WTC11 (cell line): Measurements from ENCODE around the gene FKBP5. TPM values are rescaled to one million over a fixed set of nuclear protein-coding genes. Genes with fewer than 3 reads are reported as not detected.

Source experiments
- ATAC-seq: fragments of 200-7000 bp; cut with Tn5 transposase; 2 replicates; pipeline ENCODE4 v1.10.0; 2021; ENCODE audit warnings: mild to moderate bottlenecking, moderate library complexity
- CTCF ChIA-PET: fragments of 300-600 bp; sonication (Branson Sonifier 250); formaldehyde crosslinking; loops from one replicate; lab custom pipeline; 2021; ENCODE audit warnings: antibody characterized with exemption; lab: Charles Lee
- POLR2A ChIA-PET: fragments of 350-600 bp; sonication (Branson Sonifier 250); formaldehyde crosslinking; loops from one replicate; lab custom pipeline; 2021; ENCODE audit warnings: antibody characterized with exemption; lab: Charles Lee
- DNase-seq: peaks from one replicate; pipeline ENCODE4 v3.0.0; 2021; ENCODE audit warnings: low spot score
- H3K27ac Mint-ChIP-seq: 2 replicates; pipeline ENCODE4 v1.8.0; 2021; ENCODE audit warnings: mixed read lengths
- H3K27me3 Mint-ChIP-seq: 2 replicates; pipeline ENCODE4 v1.8.0; 2021; ENCODE audit warnings: low read depth, mild to moderate bottlenecking, moderate library complexity, mixed read lengths
- H3K36me3 Mint-ChIP-seq: 2 replicates; pipeline ENCODE4 v1.8.0; 2021; ENCODE audit warnings: mixed read lengths
- H3K4me1 Mint-ChIP-seq: 2 replicates; pipeline ENCODE4 v1.8.0; 2022; ENCODE audit warnings: mixed read lengths
- H3K4me3 Mint-ChIP-seq: 2 replicates; pipeline ENCODE4 v1.8.0; 2021; ENCODE audit warnings: mild to moderate bottlenecking, moderate library complexity, mixed read lengths
- H3K9me3 Mint-ChIP-seq: 2 replicates; pipeline ENCODE4 v1.8.0; 2021; ENCODE audit warnings: mixed read lengths
- ARID4B ChIP-seq: sonication (generic); formaldehyde crosslinking; IDR thresholded peaks from 2 replicates; pipeline ENCODE4 v1.8.0; 2023; ENCODE audit warnings: missing genetic modification reagents, mild to moderate bottlenecking, borderline replicate concordance
- ATF6 ChIP-seq: sonication (generic); formaldehyde crosslinking; IDR thresholded peaks from 2 replicates; pipeline ENCODE4 v1.8.1; 2023; ENCODE audit warnings: mild to moderate bottlenecking, missing genetic modification reagents
- CBFB ChIP-seq: sonication (generic); formaldehyde crosslinking; IDR thresholded peaks from 2 replicates; pipeline ENCODE4 v1.8.1; 2022; ENCODE audit warnings: mild to moderate bottlenecking, low read depth, missing genetic modification reagents
- CDX4 ChIP-seq: fragments of 250-450 bp; sonication (Bioruptor Pico); IDR thresholded peaks from 2 replicates; pipeline ENCODE4 v1.9.0; 2021; ENCODE audit warnings: moderate library complexity, mild to moderate bottlenecking, inconsistent platforms, borderline replicate concordance
- E2F4 ChIP-seq: sonication (generic); formaldehyde crosslinking; IDR thresholded peaks from 2 replicates; pipeline ENCODE4 v1.8.1; 2022; ENCODE audit warnings: low read depth, mild to moderate bottlenecking, moderate library complexity, missing genetic modification reagents, borderline replicate concordance
- ELF4 ChIP-seq: sonication (generic); formaldehyde crosslinking; IDR thresholded peaks from 2 replicates; pipeline ENCODE4 v1.8.1; 2022; ENCODE audit warnings: low read depth, mild to moderate bottlenecking, moderate library complexity, missing genetic modification reagents
- ETV6 ChIP-seq: sonication (generic); formaldehyde crosslinking; IDR thresholded peaks from 2 replicates; pipeline ENCODE4 v1.8.1; 2022; ENCODE audit warnings: mild to moderate bottlenecking, missing genetic modification reagents
- GABPB1 ChIP-seq: sonication (generic); formaldehyde crosslinking; IDR thresholded peaks from 2 replicates; pipeline ENCODE4 v1.8.1; 2023; ENCODE audit warnings: mild to moderate bottlenecking, missing genetic modification reagents
- HMGXB4 ChIP-seq: sonication (generic); formaldehyde crosslinking; IDR thresholded peaks from 2 replicates; pipeline ENCODE4 v1.8.1; 2023; ENCODE audit warnings: mild to moderate bottlenecking, moderate library complexity, missing genetic modification reagents
- IRF1 ChIP-seq: sonication (generic); formaldehyde crosslinking; IDR thresholded peaks from 2 replicates; pipeline ENCODE4 v1.8.0; 2023; ENCODE audit warnings: missing genetic modification reagents
- NR3C1 ChIP-seq: sonication (generic); formaldehyde crosslinking; conservative IDR thresholded peaks from 2 replicates; pipeline ENCODE4 v1.8.1; 2023; ENCODE audit warnings: low read depth, mild to moderate bottlenecking, missing genetic modification reagents
- SOX15 ChIP-seq: fragments of 250-450 bp; sonication (Bioruptor Pico); IDR thresholded peaks from 2 replicates; pipeline ENCODE4 v1.9.0; 2021; ENCODE audit warnings: mild to moderate bottlenecking
- ZNF138 ChIP-seq: sonication (generic); formaldehyde crosslinking; conservative IDR thresholded peaks from 2 replicates; pipeline ENCODE4 v1.8.1; 2022; ENCODE audit warnings: mild to moderate bottlenecking, moderate library complexity, missing genetic modification reagents
- ZNF263 ChIP-seq: sonication (generic); formaldehyde crosslinking; IDR thresholded peaks from 2 replicates; pipeline ENCODE4 v1.8.1; 2022; ENCODE audit warnings: low read depth, mild to moderate bottlenecking, moderate library complexity, missing genetic modification reagents
- ZNF671 ChIP-seq: fragments of 250-450 bp; sonication (Bioruptor Pico); IDR thresholded peaks from 2 replicates; pipeline ENCODE4 v1.8.0; 2021; ENCODE audit warnings: mild to moderate bottlenecking
- total RNA-seq: library from RNA; stranded (reverse); gene quantifications from 3 replicates; pipeline ENCODE4 v1.2.3, GENCODE V29; 2021

Gene FKBP5
- total RNA-seq, 1 experiment from 2014 or later: 27.2 TPM

GRCh38 chr6:35725721-35726438 is 37.2 kb upstream of the FKBP5 start:
- ChIA-PET POLR2A (no interaction called here), CTCF (interaction anchor here (0.8 to 1.9 kb wide), 3 partner anchors 11 to 203 kb away, joined by 4 to 6 read pairs (median 4); partner anchors contain the start of gene ARMC12)
- no peak overlapping the region for H3K27ac Mint-ChIP-seq
- no peaks in the 10 kb centered on the region for H3K9me3 Mint-ChIP-seq
- no peak overlapping the region for H3K4me3 Mint-ChIP-seq
- TF ChIP-seq ZNF138 (CRISPR knock-in tag) (no peak), ELF4 (no peak), IRF1 (CRISPR knock-in tag) (no peak)
- peaks cover 50% of the 10 kb centered on the region for H3K4me1 Mint-ChIP-seq
- DNase-seq (no peak), ATAC-seq (no peak)
- no peaks in the 10 kb centered on the region for H3K36me3 Mint-ChIP-seq
- peaks cover 35% of the 10 kb centered on the region for H3K27me3 Mint-ChIP-seq

GRCh38 chr6:35725081-35725708 is 36.5 kb upstream of the FKBP5 start:
- H3K4me1 Mint-ChIP-seq: peaks cover 53% of the 10 kb centered on the region

More at GRCh38 chr6:35725081-35725708, 36.5 kb upstream of the FKBP5 start:
- H3K9me3 Mint-ChIP-seq: no peaks in the 10 kb centered on the region
- H3K27ac Mint-ChIP-seq: no peak overlapping the region
- H3K4me3 Mint-ChIP-seq: no peak overlapping the region
- ATAC-seq (no peak), DNase-seq (no peak)
- H3K27me3 Mint-ChIP-seq: peaks cover 35% of the 10 kb centered on the region
- no peaks in the 10 kb centered on the region for H3K36me3 Mint-ChIP-seq
- ChIA-PET POLR2A (interaction anchor here (0.6 kb wide), 1 partner anchor 561 kb away, joined by 5 read pairs; no protein-coding TSS in a partner anchor), CTCF (interaction anchor here (0.8 to 1.9 kb wide), 3 partner anchors 12 to 203 kb away, joined by 4 to 6 read pairs (median 4); partner anchors contain the start of gene ARMC12)
- TF ChIP-seq CBFB: no peak
- TF ChIP-seq E2F4 (CRISPR knock-in tag): no peak
- TF ChIP-seq GABPB1: no peak
- TF ChIP-seq ATF6 (CRISPR knock-in tag): no peak
- TF ChIP-seq NR3C1 (CRISPR knock-in tag): no peak
- TF ChIP-seq ZNF263 (CRISPR knock-in tag): no peak
- no peak for TF ChIP-seq HMGXB4 (CRISPR knock-in tag)
- no peak for TF ChIP-seq ZNF671
- TF ChIP-seq ARID4B (CRISPR knock-in tag): no peak
- TF ChIP-seq SOX15 (CRISPR knock-in tag): no peak
- TF ChIP-seq CDX4 (CRISPR knock-in tag): no peak
- no peak for TF ChIP-seq ETV6 (CRISPR knock-in tag)
